Measurements from ENCODE around the gene MAPK10. TPM values are rescaled to one million over a fixed set of nuclear protein-coding genes. Genes with fewer than 3 reads are reported as not detected.

Gene MAPK10
- total RNA-seq, 4 donors from 2014 or later, result 4.1 to 50.0 (median 9.4) TPM

DNA sequence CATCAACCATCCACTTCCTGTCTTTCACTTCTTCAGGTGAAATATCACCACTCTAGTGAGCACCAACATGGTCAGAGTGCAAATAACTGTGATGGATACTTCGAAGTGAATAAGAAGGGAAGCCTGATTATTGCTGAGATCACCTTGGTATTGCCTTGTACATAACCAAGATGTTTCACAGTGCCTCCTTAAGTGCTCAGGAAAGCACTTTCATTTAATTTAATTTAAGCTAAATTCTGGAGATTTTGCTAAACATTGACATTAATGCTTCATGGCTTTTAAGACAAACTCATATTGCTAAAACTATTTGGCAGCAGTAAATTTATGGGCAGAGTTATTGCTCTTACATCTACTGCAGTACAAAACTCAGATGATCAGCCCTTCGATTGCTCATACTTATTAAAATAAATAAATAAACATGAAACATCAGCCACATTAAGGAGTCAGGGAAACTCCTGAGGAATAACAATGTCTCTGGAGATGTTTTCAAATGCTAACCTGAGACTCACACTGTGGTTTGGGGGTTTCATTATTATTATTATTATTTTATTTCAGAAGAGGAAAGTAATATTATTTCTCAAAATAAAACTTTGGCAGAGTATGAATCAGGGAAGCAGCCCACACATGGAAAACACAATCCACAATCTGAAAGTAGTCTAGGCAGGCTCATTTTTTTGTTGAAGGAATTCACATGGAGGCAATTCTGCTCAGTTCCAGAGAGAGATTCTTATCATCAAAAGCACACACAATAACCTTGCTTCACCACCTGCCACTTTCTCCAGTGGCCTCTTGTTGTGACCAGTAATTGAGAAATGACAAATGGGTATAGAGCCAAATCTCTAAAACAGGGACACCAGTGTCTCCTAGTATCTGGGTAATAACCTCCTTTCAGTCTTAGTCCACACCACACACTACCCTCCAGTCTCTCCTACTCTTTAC lies 344.2 kb downstream of the MAPK10 start:
- H3K4me3 ChIP-seq, result no peak overlapping the region
- H3K9me3 ChIP-seq, result no peaks in the 10 kb centered on the region
- H3K36me3 ChIP-seq, result no peaks in the 10 kb centered on the region
- intact Hi-C loops (cut with DNase I; ENCODE audit: low total_unique reads) (no loop called here), in situ Hi-C loops (cut with MboI; ENCODE audit: low pct_ligation_motif_present in 1 of 4, low pct_unique_long_range_greater_than_20kb in 1 of 4, low sequenced_read_pairs in 3 of 4) (no loop called here)
- H3K4me1 ChIP-seq, result no peaks in the 10 kb centered on the region
- TF ChIP-seq POLR2AphosphoS5 (IDR thresholded peaks at IDR 0.05), result no peak
- TF ChIP-seq POLR2A (IDR thresholded peaks at IDR 0.05), result no peak
- TF ChIP-seq EP300 (IDR thresholded peaks at IDR 0.05; ENCODE audit: low read depth), result no peak
- no peak for TF ChIP-seq CTCF (IDR thresholded peaks at IDR 0.05)
- no peak for DNase-seq
- H3K27me3 ChIP-seq, result no peaks in the 10 kb centered on the region
- WGBS, 2 donors (ENCODE audit: low coverage in 1 of 2), result 70 to 91% methylated on average over 1 to 2 of the region's 2 CpGs
- no peak overlapping the region for H3K27ac ChIP-seq

DNA sequence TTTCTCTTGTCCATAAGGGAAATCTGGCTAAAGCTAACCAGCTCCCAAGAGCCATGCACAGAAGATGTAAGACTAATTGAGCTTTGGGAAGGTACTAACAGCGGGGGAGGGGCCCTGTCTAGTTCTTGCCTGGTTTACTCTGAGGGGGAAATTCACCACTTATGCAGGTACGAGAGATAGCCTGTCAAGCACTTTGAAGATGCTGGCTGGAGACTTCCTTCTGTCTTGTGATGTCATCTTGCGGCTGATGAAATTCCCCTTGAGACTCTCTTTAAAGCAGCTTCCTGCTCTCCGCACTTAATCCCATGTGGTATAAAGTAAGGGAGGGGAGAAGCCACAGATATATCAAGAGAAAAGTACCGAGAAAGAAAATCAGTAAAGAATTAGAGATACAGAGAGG lies 345.3 kb downstream of the MAPK10 start:
- Histone ChIP-seq H3K27me3 (no peaks in the 10 kb centered on the region), H3K9me3 (no peaks in the 10 kb centered on the region), H3K4me3 (no peak overlapping the region), H3K27ac (no peak overlapping the region), H3K4me1 (no peaks in the 10 kb centered on the region), H3K36me3 (no peaks in the 10 kb centered on the region)
- TF ChIP-seq CTCF (IDR thresholded peaks at IDR 0.05) (no peak), EP300 (IDR thresholded peaks at IDR 0.05; ENCODE audit: low read depth) (no peak), POLR2A (IDR thresholded peaks at IDR 0.05) (no peak), POLR2AphosphoS5 (IDR thresholded peaks at IDR 0.05) (no peak)
- 61 to 74% methylated on average over 3 to 5 of the region's 5 CpGs for WGBS, 2 donors (ENCODE audit: low coverage in 1 of 2)
- in situ Hi-C loops (cut with MboI; ENCODE audit: low pct_ligation_motif_present in 1 of 4, low pct_unique_long_range_greater_than_20kb in 1 of 4, low sequenced_read_pairs in 3 of 4), result no loop called here
- no peak for DNase-seq
- intact Hi-C loops (cut with DNase I; ENCODE audit: low total_unique reads), result no loop called here

DNA sequence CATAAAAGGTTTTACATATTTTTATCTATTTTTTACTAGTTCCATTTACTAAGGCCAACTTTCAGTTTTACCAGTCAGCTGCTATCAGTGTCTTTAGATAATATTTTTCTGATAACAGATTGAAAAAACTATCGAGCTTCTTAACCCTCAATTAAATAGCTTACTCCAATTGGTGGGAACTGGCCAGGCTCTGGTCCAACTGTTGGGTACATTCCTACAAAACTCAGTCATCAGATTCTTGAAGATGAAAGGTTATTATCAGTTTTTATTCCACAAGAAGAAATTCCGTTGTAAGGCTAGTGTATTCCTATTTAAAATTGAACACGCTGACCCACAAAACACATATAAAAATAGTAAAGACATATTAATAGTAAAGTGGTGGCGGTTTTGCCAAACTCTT lies 346.2 kb downstream of the MAPK10 start:
- no peak for DNase-seq
- in situ Hi-C loops (cut with MboI; ENCODE audit: low pct_ligation_motif_present in 1 of 4, low pct_unique_long_range_greater_than_20kb in 1 of 4, low sequenced_read_pairs in 3 of 4) (no loop called here), intact Hi-C loops (cut with DNase I; ENCODE audit: low total_unique reads) (no loop called here)
- no peaks in the 10 kb centered on the region for H3K9me3 ChIP-seq
- H3K4me3 ChIP-seq, result no peak overlapping the region
- no peak overlapping the region for H3K27ac ChIP-seq
- H3K4me1 ChIP-seq, result no peaks in the 10 kb centered on the region
- no peaks in the 10 kb centered on the region for H3K36me3 ChIP-seq
- no peaks in the 10 kb centered on the region for H3K27me3 ChIP-seq
- TF ChIP-seq CTCF (IDR thresholded peaks at IDR 0.05) (no peak), EP300 (IDR thresholded peaks at IDR 0.05; ENCODE audit: low read depth) (no peak), POLR2AphosphoS5 (IDR thresholded peaks at IDR 0.05) (no peak), POLR2A (IDR thresholded peaks at IDR 0.05) (no peak)
- 81 to 90% methylated on average over 4 of the region's 4 CpGs for WGBS, 2 donors (ENCODE audit: low coverage in 1 of 2)

DNA sequence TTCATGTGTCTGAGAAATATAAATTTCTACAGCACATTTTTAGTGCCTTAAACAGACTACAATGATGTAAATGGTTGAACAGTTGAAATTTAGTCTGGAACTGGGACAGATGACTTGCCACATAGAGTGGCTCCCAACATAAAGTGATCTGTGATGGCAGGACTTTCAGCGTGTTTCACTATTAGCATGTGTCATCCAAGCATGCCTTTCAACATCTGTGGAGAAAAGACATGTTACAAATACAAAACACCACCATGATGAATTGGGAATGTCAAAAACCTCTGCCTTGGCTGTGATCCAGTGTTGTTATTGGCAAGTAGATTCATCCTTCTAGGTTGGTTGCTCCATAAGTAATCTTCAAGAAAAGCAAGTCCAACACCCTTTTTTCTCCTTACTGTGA lies 348.7 kb downstream of the MAPK10 start:
- H3K9me3 ChIP-seq, result no peaks in the 10 kb centered on the region
- H3K27ac ChIP-seq, result no peak overlapping the region
- in situ Hi-C loops (cut with MboI; ENCODE audit: low pct_ligation_motif_present in 1 of 4, low pct_unique_long_range_greater_than_20kb in 1 of 4, low sequenced_read_pairs in 3 of 4), result no loop called here
- H3K4me3 ChIP-seq, result no peak overlapping the region
- TF ChIP-seq POLR2AphosphoS5 (IDR thresholded peaks at IDR 0.05) (no peak), CTCF (IDR thresholded peaks at IDR 0.05) (no peak), EP300 (IDR thresholded peaks at IDR 0.05; ENCODE audit: low read depth) (no peak), POLR2A (IDR thresholded peaks at IDR 0.05) (no peak)
- H3K4me1 ChIP-seq, result no peaks in the 10 kb centered on the region
- intact Hi-C loops (cut with DNase I; ENCODE audit: low total_unique reads), result no loop called here
- H3K36me3 ChIP-seq, result no peaks in the 10 kb centered on the region
- DNase-seq, result no peak
- 77 to 100% methylated on average over 1 of the region's 1 CpG for WGBS, 2 donors (ENCODE audit: low coverage in 1 of 2)
- no peaks in the 10 kb centered on the region for H3K27me3 ChIP-seq
